NCI-H2227 (cell line): ENCODE data around the gene DDX41.
A peak's percentile ranks its signal among the peaks of the same experiment; 100 is the strongest.
"Not testable (repeated sequence)": the region's sequence is repeated elsewhere in the genome, so short reads cannot be mapped to it uniquely, and the experiment has no call there.

Experiments used
- DNase-seq: peaks from one replicate; lab custom pipeline; 2025; ENCODE audit not compliant: unreplicated experiment; lab: John Stamatoyannopoulos, UW

Gene DDX41

DNA sequence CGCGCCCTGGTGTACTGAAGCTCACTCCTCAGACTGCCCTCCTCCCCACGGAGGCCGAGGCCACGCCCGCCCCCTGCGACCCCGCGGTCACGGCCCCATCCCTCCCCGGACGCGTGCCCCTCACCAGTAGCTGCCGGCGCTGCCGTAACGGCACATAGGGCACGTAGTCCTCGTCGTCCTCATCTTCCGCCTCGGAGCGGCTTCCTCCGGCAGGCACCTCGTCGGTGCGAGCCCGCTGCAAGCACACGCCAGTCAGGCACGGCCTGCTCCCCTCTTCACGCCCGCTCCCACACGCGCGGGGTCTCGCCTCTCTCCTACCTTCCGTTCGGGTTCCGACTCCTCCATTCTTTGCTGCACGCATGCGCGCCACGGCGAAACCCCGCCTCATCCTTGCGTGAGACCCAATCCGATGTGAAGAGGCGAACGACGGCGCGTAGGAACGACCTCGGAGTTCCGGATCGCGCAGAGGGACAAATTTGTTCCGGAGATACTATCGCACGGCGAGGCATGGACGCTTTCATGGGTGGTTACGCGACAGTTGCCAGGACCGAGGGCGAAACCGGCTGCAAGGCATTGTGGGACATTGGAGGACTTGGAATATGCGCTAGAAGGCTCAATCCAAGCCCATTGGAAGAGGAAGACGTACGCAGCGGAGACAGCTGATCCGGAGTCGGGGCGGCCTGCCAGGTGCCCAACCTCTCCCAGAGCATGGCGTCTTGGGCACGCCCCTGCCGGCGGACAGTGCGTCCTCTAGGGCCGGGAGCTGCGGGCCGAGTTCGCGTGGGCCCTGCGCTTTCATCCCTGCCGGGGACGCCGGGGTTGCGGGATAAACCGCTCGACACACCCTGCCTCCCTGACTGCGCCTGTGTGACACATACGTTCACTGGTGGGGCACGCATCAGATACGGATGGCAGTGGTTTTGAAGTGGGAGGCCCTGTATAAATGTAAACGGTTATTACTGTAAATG lies at the start of gene DDX41:
Gene DDX41, minus strand, starts transcription at position 361 of the 968 bp plus-strand sequence. Its CDS starts 16 bp downstream, at position 345.
- peak; percentile 96 for DNase-seq

- DNase-seq, result no peak
These were observed 48.3 kb upstream of the DDX41 start for GRCh38 chr5:177565046-177565445.

DNA sequence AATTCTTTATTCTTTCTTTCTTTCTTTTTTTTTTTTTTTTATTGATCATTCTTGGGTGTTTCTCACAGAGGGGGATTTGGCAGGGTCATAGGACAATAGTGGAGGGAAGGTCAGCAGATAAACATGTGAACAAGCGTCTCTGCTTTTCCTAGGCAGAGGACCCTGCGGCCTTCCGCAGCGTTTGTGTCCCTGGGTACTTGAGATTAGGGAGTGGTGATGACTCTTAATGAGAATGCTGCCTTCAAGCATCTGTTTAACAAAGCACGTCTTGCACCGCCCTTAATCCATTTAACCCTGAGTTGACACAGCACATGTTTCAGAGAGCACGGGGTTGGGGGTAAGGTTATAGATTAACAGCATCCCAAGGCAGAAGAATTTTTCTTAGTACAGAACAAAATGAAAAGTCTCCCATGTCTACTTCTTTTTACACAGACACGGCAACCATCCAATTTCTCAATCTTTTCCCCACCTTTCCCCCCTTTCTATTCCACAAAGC lies 42.7 kb upstream of the DDX41 start:
- DNase-seq, result not testable (repeated sequence)

GRCh38 chr5:177557796-177558195 lies 41.0 kb upstream of the DDX41 start:
- DNase-seq, result no peak

- DNase-seq, result no peak
These were observed 40.4 kb upstream of the DDX41 start for GRCh38 chr5:177557041-177557647.

- no peak for DNase-seq
These were observed 38.9 kb upstream of the DDX41 start for GRCh38 chr5:177555665-177556064.

GRCh38 chr5:177555228-177555627 lies 38.5 kb upstream of the DDX41 start:
- no peak for DNase-seq

DNA sequence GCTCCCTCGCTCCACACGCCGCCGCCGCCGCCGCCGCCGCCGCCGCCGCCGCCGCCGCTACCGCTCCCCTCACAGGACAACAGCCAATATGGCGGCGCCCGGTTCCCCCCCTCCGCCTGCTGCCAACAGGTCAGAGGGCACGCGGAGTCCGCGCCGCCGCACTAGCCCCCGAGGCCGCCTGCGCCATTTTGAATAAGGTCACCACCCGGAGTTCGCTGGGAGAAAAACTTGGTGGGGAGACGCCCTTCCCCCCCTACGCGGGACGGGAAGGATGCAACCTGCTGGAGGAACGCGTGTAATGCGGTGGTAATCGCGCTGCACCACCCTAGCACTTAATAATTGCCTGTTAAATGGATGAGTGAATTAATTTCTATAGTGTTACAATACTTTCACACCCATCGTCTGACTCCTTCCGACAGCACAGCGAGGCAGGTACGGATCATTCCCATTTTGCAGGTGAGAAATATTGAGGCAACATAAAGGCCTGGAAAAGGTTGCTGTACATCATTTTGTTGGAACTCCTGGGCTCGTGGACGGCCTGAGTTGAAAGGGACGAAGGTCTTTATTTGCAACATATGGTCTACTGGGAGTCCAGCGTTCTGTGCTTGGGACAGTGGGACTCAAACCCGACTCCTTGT lies 37.8 kb upstream of the DDX41 start, which contains the start of gene FAM193B:
Gene FAM193B, minus strand, starts transcription at position 90 of the 638 bp plus-strand sequence. CDS start 105 bp downstream, outside the sequence.
- DNase-seq, result peak; percentile 93

DNA sequence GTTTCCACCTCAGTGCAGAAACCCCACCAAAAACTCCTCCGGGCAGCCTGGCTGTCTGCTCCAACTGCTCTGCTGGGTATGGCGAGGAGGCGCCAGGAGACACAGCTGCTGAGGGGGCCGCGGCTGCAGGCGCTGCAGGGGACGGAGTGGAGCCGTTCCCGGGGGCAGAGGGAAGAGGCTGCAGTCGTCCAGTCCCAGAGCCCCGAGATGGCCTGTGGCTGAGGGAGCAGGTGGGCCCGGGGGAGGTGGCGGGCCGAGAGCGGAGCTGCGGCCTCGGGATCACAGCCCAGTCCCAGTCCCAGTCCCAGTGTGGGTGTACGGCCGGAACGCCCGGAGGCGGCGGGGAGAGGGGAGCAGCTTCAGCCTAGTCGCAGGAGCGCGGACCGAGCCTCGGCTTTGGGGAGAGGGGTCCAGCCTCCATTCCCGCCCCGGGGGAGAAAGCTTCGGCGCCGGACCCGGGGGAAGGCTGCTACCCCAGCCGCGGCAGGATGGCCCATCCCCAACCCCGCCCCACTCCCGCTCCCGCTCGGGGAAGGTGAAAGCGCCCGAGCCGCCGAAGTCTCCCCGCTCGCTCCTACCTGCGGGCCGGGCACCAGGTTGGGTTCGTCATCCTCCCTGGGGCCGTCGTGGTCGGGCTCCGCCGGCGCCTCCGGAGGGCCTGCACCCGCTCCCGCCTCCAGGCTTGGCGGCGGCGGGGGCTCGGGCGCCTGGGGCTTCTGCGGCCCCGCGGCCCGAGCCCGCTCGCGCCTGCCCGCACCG lies 37.1 kb upstream of the DDX41 start:
- DNase-seq, result no peak

DNA sequence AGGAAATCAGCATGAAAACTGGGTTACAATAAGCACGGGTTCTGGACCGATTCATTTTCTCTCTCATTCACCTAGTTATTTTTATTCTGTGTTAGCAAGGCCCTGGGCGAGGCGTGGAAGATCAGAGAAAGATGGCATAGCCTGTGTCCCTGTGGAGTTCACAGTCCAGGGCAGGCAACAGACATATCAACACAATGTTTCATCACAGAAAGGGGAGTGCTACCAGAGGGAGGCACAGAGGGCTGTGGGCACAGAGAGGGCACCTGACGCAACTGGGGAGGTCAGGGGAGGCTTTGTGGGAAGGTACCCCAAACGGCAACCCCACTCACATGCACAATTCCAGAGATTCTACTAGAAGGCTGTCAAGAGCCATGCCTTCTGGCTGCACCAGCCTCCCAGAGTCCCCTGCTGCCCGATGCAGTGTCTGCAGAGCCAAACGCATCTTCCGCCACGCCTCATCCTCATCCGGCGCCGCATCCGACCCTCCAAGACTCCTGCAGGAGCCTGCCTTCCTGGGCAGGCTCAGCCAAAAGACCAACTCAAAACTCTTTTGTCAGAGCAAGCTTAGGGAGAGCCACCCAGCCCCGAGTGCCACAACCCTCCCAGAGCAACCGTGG lies 36.2 kb upstream of the DDX41 start:
- peak; percentile 27 for DNase-seq

GRCh38 chr5:177550122-177550521 lies 33.4 kb upstream of the DDX41 start:
- DNase-seq, result no peak

DNA sequence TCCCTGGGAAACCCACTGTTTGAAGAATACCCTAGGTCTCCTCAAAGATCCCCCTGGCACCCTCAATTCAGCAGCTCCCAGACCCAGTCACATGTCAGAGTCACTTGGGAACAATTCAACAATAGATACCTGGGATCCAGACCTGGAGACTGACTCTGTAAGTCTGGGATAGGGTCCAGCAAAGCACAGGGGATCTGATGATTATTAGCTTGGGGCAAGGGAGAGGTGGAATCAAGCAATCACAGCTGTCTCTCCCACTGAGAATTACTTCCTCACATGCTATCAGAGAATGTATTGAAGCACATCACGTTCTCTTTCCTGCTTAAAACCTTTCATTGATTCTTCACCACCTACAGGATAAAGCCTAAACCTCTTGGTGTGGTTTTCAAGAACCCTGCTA lies 31.7 kb upstream of the DDX41 start:
- no peak for DNase-seq

GRCh38 chr5:177547736-177548135 lies 31.0 kb upstream of the DDX41 start:
- DNase-seq, result no peak

DNA sequence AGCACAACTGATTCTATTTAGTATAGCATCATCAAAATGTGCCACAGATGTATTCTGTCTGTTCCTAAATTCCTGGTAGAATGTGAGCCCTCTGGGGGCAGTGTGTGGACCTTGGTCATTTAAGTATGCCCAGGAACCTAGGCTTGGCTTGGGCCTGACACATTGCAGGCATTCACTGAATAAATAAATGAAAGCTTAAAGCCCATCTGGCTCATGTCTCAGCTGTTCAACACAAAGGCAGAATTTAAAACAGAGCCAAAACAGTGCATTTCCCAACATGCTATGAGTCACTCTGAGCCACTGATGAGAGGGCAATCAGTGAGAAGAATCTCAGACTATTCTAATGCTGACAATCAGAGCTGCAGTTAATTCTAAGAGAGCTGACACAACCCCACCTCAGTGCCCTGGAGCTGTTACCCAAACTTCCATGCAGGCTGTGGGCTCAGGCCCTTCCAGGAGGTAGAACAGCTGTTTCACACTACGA lies 29.5 kb upstream of the DDX41 start:
- no peak for DNase-seq

- peak; percentile 32 for DNase-seq
These were observed 28.9 kb upstream of the DDX41 start for GRCh38 chr5:177545487-177546257.

- no peak for DNase-seq
These were observed 26.2 kb upstream of the DDX41 start for GRCh38 chr5:177542816-177543465.

DNA sequence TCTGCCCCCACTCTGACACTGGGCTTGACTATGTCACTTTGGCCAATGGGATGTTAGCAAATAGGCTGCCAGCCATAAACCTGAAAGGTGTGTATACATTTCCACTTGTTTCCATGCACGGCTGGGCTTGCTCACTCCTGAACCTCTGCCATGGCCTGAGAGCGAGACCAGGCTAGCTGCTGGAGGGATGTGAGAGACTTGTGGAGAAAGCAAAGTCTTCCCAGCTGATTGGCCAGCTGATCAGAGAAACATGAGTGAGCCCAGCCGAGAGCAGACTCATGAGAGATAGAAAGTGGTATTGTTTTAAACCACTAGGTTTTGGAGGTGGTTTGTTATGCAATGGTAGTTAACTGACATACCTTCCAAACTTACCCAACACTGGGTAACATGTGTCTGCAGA lies 23.7 kb upstream of the DDX41 start:
- no peak for DNase-seq

DNA sequence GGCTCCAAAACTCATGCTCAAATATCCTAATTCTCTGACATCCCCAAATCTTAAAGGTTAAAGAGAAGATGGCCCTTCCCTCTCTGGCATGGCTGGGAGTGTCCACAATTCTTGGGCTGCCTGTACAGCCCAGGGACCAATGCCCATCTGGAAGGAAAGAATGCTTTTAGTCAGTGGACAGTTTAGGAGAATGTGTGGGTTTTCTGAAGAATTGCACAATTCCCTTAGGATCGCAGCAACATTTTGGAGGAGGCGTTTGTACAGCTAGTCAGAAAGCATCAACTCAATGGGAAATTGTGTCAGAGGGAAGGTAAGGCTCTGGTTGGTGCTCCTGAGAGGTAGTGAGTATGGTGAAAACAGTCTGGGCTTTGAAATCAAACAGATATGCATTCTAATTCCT lies 22.6 kb upstream of the DDX41 start:
- DNase-seq, result no peak

DNA sequence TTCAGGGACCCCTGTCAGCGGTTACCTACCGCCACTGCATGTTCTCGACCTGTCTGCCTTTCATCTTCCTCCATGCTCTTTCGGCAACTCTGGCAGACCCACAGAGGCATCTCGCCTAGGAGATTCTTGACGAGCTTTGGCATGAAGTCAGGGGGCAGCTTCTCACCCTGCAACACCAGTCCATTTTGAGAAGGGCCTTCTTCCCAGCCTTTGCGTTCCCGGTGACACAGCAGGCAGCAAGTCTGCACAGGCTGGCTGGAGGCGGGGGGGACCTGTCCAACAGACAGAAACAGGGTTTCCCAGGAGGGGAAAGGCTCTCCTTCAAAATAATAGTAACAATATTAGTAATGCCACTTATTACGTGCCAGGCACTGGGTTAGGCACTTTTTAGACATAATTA lies 22.1 kb upstream of the DDX41 start:
- DNase-seq, result no peak
